K562 (cell line): ENCODE measurements around the gene ZBTB16. TPM values are rescaled to one million over a fixed set of nuclear protein-coding genes. Genes with fewer than 3 reads are reported as not detected.

ENCODE experiments used
- ATAC-seq: fragments of 200-7000 bp; cut with Tn5 transposase; 3 replicates; pipeline ENCODE4 v1.9.1; 2020; ENCODE audit warnings: moderate library complexity
- BruUV-seq: library from RNA; stranded (reverse); fragments of 400-500 nt; replicated peaks from 2 replicates; lab custom pipeline; 2021; lab: Mats Ljungman, UMichigan
- CTCF ChIA-PET: fragments of 300-600 bp; formaldehyde crosslinking; extraction: SDS; loops from one replicate; lab custom pipeline; 2021; ENCODE audit warnings: low intra/inter-chr PET ratio; lab: Yijun Ruan, JAX
- POLR2A ChIA-PET: fragments of 300-600, 350-650 bp; sonication (Branson Sonifier 250); formaldehyde crosslinking; extraction: SDS; loops from one replicate; lab custom pipeline; 2021; ENCODE audit warnings: antibody characterized with exemption, inconsistent platforms; lab: Yijun Ruan, JAX
- DNase-seq, 4 experiments: peaks; one replicate each; pipeline versions ENCODE4 v3.0.0 to v3.0.0-alpha.2; 2011 to 2018; ENCODE audit warnings: low spot score in 3 of 4, mixed read lengths in 3 of 4; ENCODE audit errors: extremely low read depth in 1 of 4
- FAIRE-seq: peaks from 2 replicates; lab custom pipeline; 2011; peaks lifted over from hg19 to GRCh38; lab: Jason Lieb, UNC
- H2AFZ ChIP-seq: 2 replicates; pipeline ENCODE4 v1.6.0; 2011; ENCODE audit warnings: low read depth, low read length, control low read depth, inconsistent platforms
- H3K27ac ChIP-seq: fragments of 200-600 bp; 3 replicates; pipeline ENCODE4 v1.8.0; 2011; ENCODE audit warnings: low read depth, mild to moderate bottlenecking, control low read depth, inconsistent platforms, low read length, moderate library complexity, mixed read lengths; ENCODE audit errors: extremely low read depth
- H3K27me3 ChIP-seq, 2 experiments: fragments of 300-600 bp in 1 of 2; 2 replicates in 1 of 2; 3 replicates in 1 of 2; pipeline versions ENCODE4 v1.6.0 to v1.8.0; 2011; ENCODE audit warnings: inconsistent platforms in 2 of 2, low read length in 2 of 2, mild to moderate bottlenecking in 1 of 2, mixed read lengths in 1 of 2, moderate library complexity in 1 of 2; ENCODE audit not compliant: control insufficient read depth in 2 of 2, insufficient read depth in 2 of 2
- H3K36me3 ChIP-seq: fragments of 300-600 bp; 3 replicates; pipeline ENCODE4 v1.8.0; 2011; ENCODE audit warnings: mild to moderate bottlenecking, low read length, inconsistent platforms; ENCODE audit not compliant: control insufficient read depth, insufficient read depth
- H3K4me1 ChIP-seq, 2 experiments: fragments of 200-600 bp in 1 of 2; replicated peaks in 1 of 2; 2 replicates in 1 of 2; 3 replicates in 1 of 2; pipeline versions ENCODE4 v1.5.1 to v1.8.0; 2011; ENCODE audit warnings: inconsistent platforms in 2 of 2, low read length in 2 of 2, mild to moderate bottlenecking in 1 of 2, mixed read lengths in 1 of 2, moderate library complexity in 1 of 2; ENCODE audit not compliant: control insufficient read depth in 2 of 2, insufficient read depth in 2 of 2
- H3K4me2 ChIP-seq: 2 replicates; pipeline ENCODE4 v1.6.1; 2011; ENCODE audit warnings: low read length, control low read depth, inconsistent platforms, mixed read lengths; ENCODE audit not compliant: insufficient read depth
- H3K4me3 ChIP-seq: fragments of 200-600 bp; sonication (generic), shearing (Covaris generic); 2 replicates; pipeline ENCODE4 v1.5.1; 2016; ENCODE audit warnings: control low read depth, inconsistent platforms
- H3K79me2 ChIP-seq: fragments of 200-600 bp; 3 replicates; pipeline ENCODE4 v1.8.0; 2011; ENCODE audit warnings: low read length, inconsistent platforms; ENCODE audit not compliant: control insufficient read depth, insufficient read depth
- H3K9ac ChIP-seq, 2 experiments: 2 replicates each; pipeline versions ENCODE4 v1.6.0 to v1.6.1; 2011; ENCODE audit warnings: low read depth in 2 of 2, low read length in 2 of 2, control low read depth in 1 of 2, inconsistent platforms in 1 of 2, mild to moderate bottlenecking in 1 of 2, mixed read lengths in 1 of 2; ENCODE audit not compliant: insufficient read depth in 1 of 2
- H3K9me1 ChIP-seq: one replicate; pipeline ENCODE4 v1.6.0; 2011; ENCODE audit warnings: inconsistent platforms, mild to moderate bottlenecking, low read length, moderate library complexity; ENCODE audit not compliant: control insufficient read depth, insufficient read depth
- H3K9me3 ChIP-seq: replicated peaks from 2 replicates; pipeline ENCODE4 v1.5.1; 2011; ENCODE audit warnings: low read depth, low read length, inconsistent platforms; ENCODE audit not compliant: control insufficient read depth, insufficient read depth
- H4K20me1 ChIP-seq: replicated peaks from 2 replicates; pipeline ENCODE4 v1.6.1; 2011; ENCODE audit warnings: low read length, inconsistent platforms, mixed read lengths; ENCODE audit not compliant: control insufficient read depth, insufficient read depth
- BCOR ChIP-seq: fragments of 450-650 bp; IDR thresholded peaks from 2 replicates; pipeline ENCODE4 v1.6.1; 2016
- BRD9 ChIP-seq: fragments of 450-650 bp; IDR thresholded peaks from 2 replicates; pipeline ENCODE4 v1.6.1; 2018; ENCODE audit warnings: low read depth; ENCODE audit not compliant: partially characterized antibody
- RBM25 ChIP-seq: fragments of 200-400 bp; formaldehyde crosslinking; IDR thresholded peaks from 2 replicates; pipeline ENCODE4 v1.6.1; 2018; ENCODE audit warnings: low read length, low read depth, moderate library complexity; ENCODE audit not compliant: severe bottlenecking
- TEAD4 ChIP-seq, 2 experiments: sonication (generic) in 1 of 2; formaldehyde crosslinking in 1 of 2; IDR thresholded peaks; 2 replicates each; pipeline versions ENCODE4 v1.6.1 to v1.8.0; 2012 to 2022; ENCODE audit warnings: borderline replicate concordance in 1 of 2, inconsistent platforms in 1 of 2, low read length in 1 of 2, mild to moderate bottlenecking in 1 of 2, missing genetic modification reagents in 1 of 2
- ZFP36 ChIP-seq: fragments of 150-350 bp; IDR thresholded peaks from 2 replicates; pipeline ENCODE4 v1.6.1; 2018; ENCODE audit warnings: low read length, low read depth; ENCODE audit not compliant: partially characterized antibody
- ZNF778 ChIP-seq: fragments of 450-650 bp; formaldehyde crosslinking; IDR thresholded peaks from 2 replicates; pipeline ENCODE4 v1.4.0; 2020; ENCODE audit warnings: mild to moderate bottlenecking, moderate library complexity
- ZNF830 ChIP-seq: fragments of 250-450 bp; sonication (Bioruptor Pico); IDR thresholded peaks from 2 replicates; pipeline ENCODE4 v1.5.0; 2021; ENCODE audit warnings: mild to moderate bottlenecking
- WGBS: fragments of 100-300 bp; shearing (Covaris generic); methylation state at CpG from one replicate; pipeline ENCODE4 v1.1.6; 2016; ENCODE audit warnings: low coverage, mixed read lengths; ENCODE audit not compliant: insufficient coverage; ENCODE audit errors: missing lambda C conversion rate; 5-methylcytosine and 5-hydroxymethylcytosine counted together
- in situ Hi-C: fragments of 300-500 bp; cut with MboI; formaldehyde crosslinking; loops from 4 replicates; pipeline ENCODE4 v1.15.0; 2018; ENCODE audit warnings: inconsistent platforms, mixed read lengths
- intact Hi-C: fragments of 100-400 bp; cut with micrococcal nuclease; formaldehyde crosslinking; loops from 2 replicates; pipeline ENCODE4 v1.14.2; 2022
- polyA plus RNA-seq, 8 experiments: library from polyadenylated mRNA; depleted of rRNA in 4 of 8; stranded (reverse) in 5 of 8; unstranded in 3 of 8; fragments of >200 nt; fragmentation: Nextera tagmentation in 2 of 8; fragmentation: Illumina TruSeq in 1 of 8; extraction: Ambion mirVana in 2 of 8; extraction: Trizol in 1 of 8; gene quantifications; 2 replicates each; pipeline versions ENCODE4 v1.2.1 to v1.2.3, GENCODE V29; 2011 to 2014; ENCODE audit warnings: inconsistent platforms in 1 of 8, missing spikeins in 1 of 8
- total RNA-seq, 7 experiments: library from RNA; depleted of rRNA in 6 of 7; stranded (reverse); fragments of >200 nt in 6 of 7; fragmentation: Illumina TruSeq in 2 of 7; extraction: Trizol in 2 of 7; gene quantifications; 2 replicates each; pipeline versions ENCODE4 v1.2.1 to v1.2.3, GENCODE V29; 2011 to 2021; ENCODE audit warnings: low replicate concordance in 1 of 7

ZBTB16 gene
- total and polyA plus RNA-seq, 9 of the 15 experiments (the other 6 are each of a cell fraction or from before 2014, with no cell fraction given) = 0.06 to 0.40 (median 0.24) TPM; not detected in 4

- Histone ChIP-seq H4K20me1 (no peaks in the 10 kb centered on the region; the same call in 1 of the 2 replicates), H3K9me1 (no peaks in the 10 kb centered on the region), H3K36me3 (no peaks in the 10 kb centered on the region), H3K4me2 (no peak overlapping the region), H3K9me3 (no peaks in the 10 kb centered on the region), H3K4me1 (peaks cover 9 to 27% of the 10 kb centered on the region in 2 experiments; a peak in 4 of 5 replicates), H3K79me2 (no peaks in the 10 kb centered on the region), H2AFZ (no peak overlapping the region), H3K27me3 (peaks cover 17 to 38% of the 10 kb centered on the region in 2 experiments), H3K4me3 (no peak overlapping the region), H3K9ac (no peak overlapping the region), H3K27ac (no peak overlapping the region)
- 50% methylated on average over 3 of the region's 3 CpGs for WGBS
- ATAC-seq (no peak), DNase-seq (no peak), FAIRE-seq (no peak)
- POLR2A ChIA-PET = interaction anchor here (0.6 to 1.0 kb wide), 2 partner anchors 10 to 25 kb away, joined by 3 to 4 read pairs; no protein-coding TSS in a partner anchor
- intact Hi-C loops (loop anchor here (5.0 kb wide), 1 partner anchor 87 kb away; no protein-coding TSS in a partner anchor), in situ Hi-C loops (no loop called here)
- CTCF ChIA-PET = no interaction called here
- TF ChIP-seq ZFP36 (peak; percentile 34), ZNF778 (no peak), BRD9 (peak; percentile 93), TEAD4 (IDR thresholded peaks at IDR 0.05; ENCODE audit: low read length) (no peak), TEAD4 (CRISPR knock-in tag; IDR thresholded peaks at IDR 0.05; ENCODE audit: borderline replicate concordance) (no peak), RBM25 (peak; percentile 79), ZNF830 (CRISPR knock-in tag) (no peak), BCOR (peak; percentile 11; the same call in 1 of the 2 replicates)
- no TSS peak for BruUV-seq
Observed at GRCh38 chr11:114080769-114081168, 21.3 kb downstream of the ZBTB16 start.
